Measurements from ENCODE around the gene TPRA1. TPM values are rescaled to one million over a fixed set of nuclear protein-coding genes. Genes with fewer than 3 reads are reported as not detected.

Gene TPRA1
- total RNA-seq, 1 experiment from 2014 or later = 20.0 TPM

- no peak overlapping the region for H2BK20ac ChIP-seq (ENCODE audit: low read depth, low read length, poor library complexity, severe bottlenecking)
- no peak overlapping the region for H4K91ac ChIP-seq (ENCODE audit: insufficient read length, low read depth, low read length)
- no peak for TF ChIP-seq CTCF (conservative IDR thresholded peaks at IDR 0.05)
- H2BK5ac ChIP-seq (ENCODE audit: insufficient read length, low read length) = no peak overlapping the region
- H4K5ac ChIP-seq (ENCODE audit: insufficient read length, low read depth, low read length) = no peak overlapping the region
- H2AK5ac ChIP-seq (ENCODE audit: insufficient read length, low read length) = no peak overlapping the region
- no peaks in the 10 kb centered on the region; a peak in 1 of 5 replicates for H3K9me3 Mint-ChIP-seq
- H3K27ac ChIP-seq (ENCODE audit: insufficient read length, low read depth, low read length) = no peak overlapping the region
- H3K14ac ChIP-seq (ENCODE audit: insufficient read depth, low read length) = no peak overlapping the region
- H3K9me3 ChIP-seq (ENCODE audit: control insufficient read depth, low read depth, low read length) = no peaks in the 10 kb centered on the region
- no peak overlapping the region for H3K23ac ChIP-seq (ENCODE audit: insufficient read length, low read depth, low read length)
- no peak overlapping the region for H3K56ac ChIP-seq (ENCODE audit: insufficient read length, low read depth, low read length)
- no peak overlapping the region for H3K27ac Mint-ChIP-seq
- no peak for DNase-seq
- H3K79me1 ChIP-seq (ENCODE audit: insufficient read depth, low read depth, low read length, poor library complexity, severe bottlenecking) = no peaks in the 10 kb centered on the region
- no peaks in the 10 kb centered on the region; the same call in 1 of the 2 replicates for H3K4me1 ChIP-seq (ENCODE audit: insufficient read depth, low read length)
- no peak overlapping the region for H2BK120ac ChIP-seq (ENCODE audit: low read depth, low read length, poor library complexity, severe bottlenecking)
- no peak overlapping the region for H2AFZ ChIP-seq (ENCODE audit: low read length)
- no peak overlapping the region for H3T11ph ChIP-seq (ENCODE audit: low read length)
- no peaks in the 10 kb centered on the region; the same call in 1 of the 2 replicates for H3K27me3 Mint-ChIP-seq (ENCODE audit: low read depth)
- WGBS (ENCODE audit: extremely low coverage, insufficient read length, low lambda C conversion rate) = no CpG with 5 or more reads among the region's 7 CpGs
- no peak overlapping the region for H3K18ac ChIP-seq (ENCODE audit: insufficient read length, low read depth, low read length)
- H3K4me3 Mint-ChIP-seq = no peak overlapping the region
- H3K27me3 ChIP-seq (ENCODE audit: insufficient read depth, low read length) = no peaks in the 10 kb centered on the region
- no peaks in the 10 kb centered on the region for H3K23me2 ChIP-seq (ENCODE audit: insufficient read length, low read depth, low read length, poor library complexity, severe bottlenecking)
- H3K79me2 ChIP-seq (ENCODE audit: insufficient read depth, low read length) = no peaks in the 10 kb centered on the region
- H3K36me3 Mint-ChIP-seq (ENCODE audit: insufficient read depth in 1 of 3, low read depth in 3 of 3) = peaks cover 4 to 27% (median 23%) of the 10 kb centered on the region in 3 experiments
- H2BK12ac ChIP-seq (ENCODE audit: insufficient read length, low read depth, low read length) = no peak overlapping the region
- no peak overlapping the region for H3K9ac ChIP-seq (ENCODE audit: extremely low read depth, insufficient read length, low read length)
- no peak overlapping the region for H2BK15ac ChIP-seq (ENCODE audit: low read depth, low read length)
- no peak overlapping the region for H3K4ac ChIP-seq (ENCODE audit: low read depth, low read length)
- no peak overlapping the region for H3K4me2 ChIP-seq (ENCODE audit: insufficient read depth, insufficient read length, low read length)
- 0 out of 4 replicates have a peak, but pooled peaks cover 3 to 4% of the 10 kb centered on the region in 2 experiments for H3K4me1 Mint-ChIP-seq
- H4K8ac ChIP-seq (replicated peaks; ENCODE audit: insufficient read length, low read depth, low read length) = no peak overlapping the region
- H4K20me1 ChIP-seq (ENCODE audit: control insufficient read depth, insufficient read depth, insufficient read length) = no peaks in the 10 kb centered on the region
Measured at GRCh38 chr3:127570520-127570919, 20.0 kb downstream of the TPRA1 start.

Data from H9 (cell line).